HEK293 (cell line): ENCODE results near the gene PRDM7.

ENCODE experiments used
- HOXD13 ChIP-seq: sonication (generic); formaldehyde crosslinking; IDR thresholded peaks from 2 replicates; pipeline ENCODE4 v1.8.0; 2022; ENCODE audit warnings: missing genetic modification reagents, borderline replicate concordance
- KLF1 ChIP-seq: fragments of 450-650 bp; formaldehyde crosslinking; IDR thresholded peaks from 2 replicates; pipeline ENCODE4 v1.5.1; 2016; ENCODE audit warnings: missing biosample characterization, missing genetic modification characterization
- KLF8 ChIP-seq: fragments of 450-650 bp; formaldehyde crosslinking; IDR thresholded peaks from 2 replicates; pipeline ENCODE4 v1.5.1; 2016; ENCODE audit warnings: missing biosample characterization, missing genetic modification characterization
- KLF9 ChIP-seq: fragments of 450-650 bp; formaldehyde crosslinking; IDR thresholded peaks from 2 replicates; pipeline ENCODE4 v1.5.1; 2016; ENCODE audit warnings: missing biosample characterization, missing genetic modification characterization, low read depth
- WT1 ChIP-seq: fragments of 450-650 bp; formaldehyde crosslinking; IDR thresholded peaks from 2 replicates; pipeline ENCODE4 v1.5.1; 2016; ENCODE audit warnings: missing biosample characterization, missing genetic modification characterization
- YY2 ChIP-seq: fragments of 450-650 bp; formaldehyde crosslinking; IDR thresholded peaks from 2 replicates; pipeline ENCODE4 v1.5.1; 2016; ENCODE audit warnings: missing biosample characterization, missing genetic modification characterization
- ZBTB26 ChIP-seq: fragments of 450-650 bp; formaldehyde crosslinking; optimal IDR thresholded peaks from 2 replicates; pipeline ENCODE3; 2016; ENCODE audit warnings: missing biosample characterization, mild to moderate bottlenecking, missing genetic modification characterization
- ZBTB44 ChIP-seq: fragments of 450-650 bp; IDR thresholded peaks from 2 replicates; pipeline ENCODE4 v1.5.1; 2018; ENCODE audit warnings: missing biosample characterization, mild to moderate bottlenecking, missing genetic modification characterization
- ZBTB6 ChIP-seq: fragments of 450-650 bp; formaldehyde crosslinking; IDR thresholded peaks from 2 replicates; pipeline ENCODE4 v1.5.1; 2017; ENCODE audit warnings: missing biosample characterization, missing genetic modification characterization
- ZBTB8A ChIP-seq: fragments of 450-650 bp; formaldehyde crosslinking; IDR thresholded peaks from 2 replicates; pipeline ENCODE4 v1.5.1; 2016; ENCODE audit warnings: missing biosample characterization, missing genetic modification characterization
- ZNF24 ChIP-seq: fragments of 450-650 bp; formaldehyde crosslinking; IDR thresholded peaks from 2 replicates; pipeline ENCODE4 v1.5.1; 2016; ENCODE audit warnings: missing biosample characterization, missing genetic modification characterization
- ZNF341 ChIP-seq: fragments of 450-650 bp; formaldehyde crosslinking; IDR thresholded peaks from 2 replicates; pipeline ENCODE4; 2016; ENCODE audit warnings: low read depth, missing biosample characterization, missing genetic modification characterization
- ZNF404 ChIP-seq: fragments of 450-650 bp; formaldehyde crosslinking; IDR thresholded peaks from 2 replicates; pipeline ENCODE4 v1.5.1; 2017; ENCODE audit warnings: missing biosample characterization, missing genetic modification characterization
- ZNF530 ChIP-seq: fragments of 450-650 bp; formaldehyde crosslinking; IDR thresholded peaks from 2 replicates; pipeline ENCODE4 v1.5.1; 2016; ENCODE audit warnings: low read depth, missing biosample characterization, missing genetic modification characterization
- ZNF544 ChIP-seq: fragments of 450-650 bp; formaldehyde crosslinking; IDR thresholded peaks from 2 replicates; pipeline ENCODE4 v1.5.0; 2017; ENCODE audit warnings: missing biosample characterization, missing genetic modification characterization
- ZNF548 ChIP-seq: fragments of 450-650 bp; formaldehyde crosslinking; IDR thresholded peaks from 2 replicates; pipeline ENCODE4 v1.5.1; 2016; ENCODE audit warnings: missing biosample characterization, missing genetic modification characterization
- ZNF560 ChIP-seq: fragments of 450-650 bp; formaldehyde crosslinking; IDR thresholded peaks from 2 replicates; pipeline ENCODE4 v1.5.1; 2017; ENCODE audit warnings: missing biosample characterization, missing genetic modification characterization, borderline replicate concordance
- ZNF561 ChIP-seq: fragments of 450-650 bp; IDR thresholded peaks from 2 replicates; pipeline ENCODE4 v1.5.1; 2018; ENCODE audit warnings: missing biosample characterization, missing genetic modification characterization, borderline replicate concordance
- ZNF580 ChIP-seq: fragments of 450-650 bp; formaldehyde crosslinking; IDR thresholded peaks from 2 replicates; pipeline ENCODE4 v1.5.1; 2016; ENCODE audit warnings: missing biosample characterization, missing genetic modification characterization
- ZNF626 ChIP-seq: fragments of 450-650 bp; sonication (Bioruptor Pico); formaldehyde crosslinking; IDR thresholded peaks from 2 replicates; pipeline ENCODE4 v1.5.1; 2018; ENCODE audit warnings: missing biosample characterization, missing genetic modification characterization, inconsistent platforms
- ZNF670 ChIP-seq: fragments of 450-650 bp; formaldehyde crosslinking; IDR thresholded peaks from 2 replicates; pipeline ENCODE4 v1.5.1; 2016; ENCODE audit warnings: missing biosample characterization, missing genetic modification characterization, low read depth
- ZNF707 ChIP-seq: fragments of 450-650 bp; formaldehyde crosslinking; IDR thresholded peaks from 2 replicates; pipeline ENCODE4 v1.5.1; 2016; ENCODE audit warnings: missing biosample characterization, missing genetic modification characterization
- ZNF776 ChIP-seq: fragments of 450-650 bp; formaldehyde crosslinking; IDR thresholded peaks from 2 replicates; pipeline ENCODE4 v1.5.0; 2017; ENCODE audit warnings: missing biosample characterization, missing genetic modification characterization, borderline replicate concordance
- ZSCAN30 ChIP-seq: fragments of 450-650 bp; IDR thresholded peaks from 2 replicates; pipeline ENCODE4 v1.5.1; 2018; ENCODE audit warnings: missing biosample characterization, mild to moderate bottlenecking, missing genetic modification characterization, moderate library complexity
- ZXDB ChIP-seq: fragments of 450-650 bp; formaldehyde crosslinking; IDR thresholded peaks from 2 replicates; pipeline ENCODE4 v1.5.1; 2016; ENCODE audit warnings: missing biosample characterization, missing genetic modification characterization
- TF ChIP-seq, protein P1 (sequence below): fragments of 450-650 bp; formaldehyde crosslinking; IDR thresholded peaks from 2 replicates; pipeline ENCODE4 v1.5.1; 2016; ENCODE audit warnings: missing biosample characterization, missing genetic modification characterization
- TF ChIP-seq, protein P2 (sequence below): fragments of 450-650 bp; formaldehyde crosslinking; IDR thresholded peaks from 2 replicates; pipeline ENCODE4 v1.5.1; 2016; ENCODE audit warnings: missing biosample characterization, missing genetic modification characterization
- TF ChIP-seq, protein P3 (sequence below): fragments of 450-650 bp; formaldehyde crosslinking; IDR thresholded peaks from 2 replicates; pipeline ENCODE4 v1.5.1; 2016; ENCODE audit warnings: missing biosample characterization, missing genetic modification characterization, low read depth
- TF ChIP-seq, protein P4 (sequence below): fragments of 450-650 bp; formaldehyde crosslinking; IDR thresholded peaks from 2 replicates; pipeline ENCODE4 v1.5.1; 2016; ENCODE audit warnings: missing biosample characterization, missing genetic modification characterization

Gene PRDM7

DNA sequence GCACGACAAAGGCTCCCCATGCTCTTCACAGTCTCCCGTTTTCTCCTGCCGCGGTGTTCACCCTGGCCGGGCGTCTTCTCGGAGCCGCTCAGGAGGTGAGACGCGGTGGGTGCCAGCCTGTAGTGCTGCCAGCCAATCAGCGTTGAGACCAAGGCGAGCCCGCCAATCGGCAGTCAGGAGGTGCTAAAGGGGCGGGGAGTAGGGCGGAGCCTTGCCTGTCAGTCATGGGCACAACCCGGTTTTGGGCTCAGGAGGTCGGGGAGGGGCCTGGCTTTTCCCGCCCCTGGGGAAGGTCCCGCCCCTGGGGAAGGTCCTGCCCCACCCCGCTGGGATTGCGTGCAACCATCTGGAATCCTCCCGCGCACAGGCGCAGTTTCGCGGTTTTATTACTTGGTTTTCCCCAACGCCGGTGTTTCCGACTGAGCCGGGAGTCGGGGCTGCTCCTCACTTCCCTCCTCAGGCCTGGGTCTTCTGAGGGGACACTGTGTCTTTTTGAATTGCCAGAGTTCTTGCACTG lies at the start of gene PRDM7 (continued):
- TF ChIP-seq ZNF580 (tag by site-specific recombination) = peak; percentile 51; the same call in 1 of the 2 replicates
- no peak for TF ChIP-seq YY2
- TF ChIP-seq KLF9 = peak; percentile 65; the same call in 1 of the 2 replicates
- TF ChIP-seq, protein P1, sequence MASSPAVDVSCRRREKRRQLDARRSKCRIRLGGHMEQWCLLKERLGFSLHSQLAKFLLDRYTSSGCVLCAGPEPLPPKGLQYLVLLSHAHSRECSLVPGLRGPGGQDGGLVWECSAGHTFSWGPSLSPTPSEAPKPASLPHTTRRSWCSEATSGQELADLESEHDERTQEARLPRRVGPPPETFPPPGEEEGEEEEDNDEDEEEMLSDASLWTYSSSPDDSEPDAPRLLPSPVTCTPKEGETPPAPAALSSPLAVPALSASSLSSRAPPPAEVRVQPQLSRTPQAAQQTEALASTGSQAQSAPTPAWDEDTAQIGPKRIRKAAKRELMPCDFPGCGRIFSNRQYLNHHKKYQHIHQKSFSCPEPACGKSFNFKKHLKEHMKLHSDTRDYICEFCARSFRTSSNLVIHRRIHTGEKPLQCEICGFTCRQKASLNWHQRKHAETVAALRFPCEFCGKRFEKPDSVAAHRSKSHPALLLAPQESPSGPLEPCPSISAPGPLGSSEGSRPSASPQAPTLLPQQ (tag by site-specific recombination) = no peak
- TF ChIP-seq ZBTB8A (tag by site-specific recombination) = peak; percentile 84
- TF ChIP-seq, protein P2, sequence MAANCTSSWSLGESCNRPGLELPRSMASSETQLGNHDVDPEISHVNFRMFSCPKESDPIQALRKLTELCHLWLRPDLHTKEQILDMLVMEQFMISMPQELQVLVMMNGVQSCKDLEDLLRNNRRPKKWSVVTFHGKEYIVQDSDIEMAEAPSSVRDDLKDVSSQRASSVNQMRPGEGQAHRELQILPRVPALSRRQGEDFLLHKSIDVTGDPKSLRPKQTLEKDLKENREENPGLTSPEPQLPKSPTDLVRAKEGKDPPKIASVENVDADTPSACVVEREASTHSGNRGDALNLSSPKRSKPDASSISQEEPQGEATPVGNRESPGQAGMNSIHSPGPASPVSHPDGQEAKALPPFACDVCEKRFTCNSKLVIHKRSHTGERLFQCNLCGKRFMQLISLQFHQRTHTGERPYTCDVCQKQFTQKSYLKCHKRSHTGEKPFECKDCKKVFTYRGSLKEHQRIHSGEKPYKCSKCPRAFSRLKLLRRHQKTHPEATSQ (tag by site-specific recombination) = no peak
- TF ChIP-seq ZNF341 (tag by site-specific recombination) = peak; percentile 69
- TF ChIP-seq, protein P3, sequence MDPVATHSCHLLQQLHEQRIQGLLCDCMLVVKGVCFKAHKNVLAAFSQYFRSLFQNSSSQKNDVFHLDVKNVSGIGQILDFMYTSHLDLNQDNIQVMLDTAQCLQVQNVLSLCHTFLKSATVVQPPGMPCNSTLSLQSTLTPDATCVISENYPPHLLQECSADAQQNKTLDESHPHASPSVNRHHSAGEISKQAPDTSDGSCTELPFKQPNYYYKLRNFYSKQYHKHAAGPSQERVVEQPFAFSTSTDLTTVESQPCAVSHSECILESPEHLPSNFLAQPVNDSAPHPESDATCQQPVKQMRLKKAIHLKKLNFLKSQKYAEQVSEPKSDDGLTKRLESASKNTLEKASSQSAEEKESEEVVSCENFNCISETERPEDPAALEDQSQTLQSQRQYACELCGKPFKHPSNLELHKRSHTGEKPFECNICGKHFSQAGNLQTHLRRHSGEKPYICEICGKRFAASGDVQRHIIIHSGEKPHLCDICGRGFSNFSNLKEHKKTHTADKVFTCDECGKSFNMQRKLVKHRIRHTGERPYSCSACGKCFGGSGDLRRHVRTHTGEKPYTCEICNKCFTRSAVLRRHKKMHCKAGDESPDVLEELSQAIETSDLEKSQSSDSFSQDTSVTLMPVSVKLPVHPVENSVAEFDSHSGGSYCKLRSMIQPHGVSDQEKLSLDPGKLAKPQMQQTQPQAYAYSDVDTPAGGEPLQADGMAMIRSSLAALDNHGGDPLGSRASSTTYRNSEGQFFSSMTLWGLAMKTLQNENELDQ (tag by site-specific recombination) = no peak
- TF ChIP-seq HOXD13 (CRISPR knock-in tag) = no peak
- TF ChIP-seq WT1 (tag by site-specific recombination) = no peak
- peak; percentile 80 for TF ChIP-seq KLF1 (tag by site-specific recombination)
- TF ChIP-seq ZSCAN30 = no peak
- TF ChIP-seq ZNF670 (tag by site-specific recombination) = no peak
- no peak for TF ChIP-seq ZNF544
- no peak for TF ChIP-seq ZNF24 (tag by site-specific recombination)
- TF ChIP-seq ZNF626 (tag by site-specific recombination) = no peak
- TF ChIP-seq ZNF561 (tag by site-specific recombination) = no peak
- no peak for TF ChIP-seq ZNF707 (tag by site-specific recombination)
- TF ChIP-seq ZBTB44 = no peak
- TF ChIP-seq ZNF548 (tag by site-specific recombination) = no peak
- TF ChIP-seq ZXDB = peak; percentile 52
- peak; percentile 80 for TF ChIP-seq KLF8 (tag by site-specific recombination)
- no peak for TF ChIP-seq ZNF560
- no peak for TF ChIP-seq ZNF404 (tag by site-specific recombination)
- no peak for TF ChIP-seq ZNF530 (tag by site-specific recombination)
- TF ChIP-seq, protein P4, sequence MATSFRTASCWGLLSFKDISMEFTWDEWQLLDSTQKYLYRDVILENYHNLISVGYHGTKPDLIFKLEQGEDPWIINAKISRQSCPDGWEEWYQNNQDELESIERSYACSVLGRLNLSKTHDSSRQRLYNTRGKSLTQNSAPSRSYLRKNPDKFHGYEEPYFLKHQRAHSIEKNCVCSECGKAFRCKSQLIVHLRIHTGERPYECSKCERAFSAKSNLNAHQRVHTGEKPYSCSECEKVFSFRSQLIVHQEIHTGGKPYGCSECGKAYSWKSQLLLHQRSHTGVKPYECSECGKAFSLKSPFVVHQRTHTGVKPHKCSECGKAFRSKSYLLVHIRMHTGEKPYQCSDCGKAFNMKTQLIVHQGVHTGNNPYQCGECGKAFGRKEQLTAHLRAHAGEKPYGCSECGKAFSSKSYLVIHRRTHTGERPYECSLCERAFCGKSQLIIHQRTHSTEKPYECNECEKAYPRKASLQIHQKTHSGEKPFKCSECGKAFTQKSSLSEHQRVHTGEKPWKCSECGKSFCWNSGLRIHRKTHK (tag by site-specific recombination) = no peak
- TF ChIP-seq ZBTB26 (tag by site-specific recombination) = peak; percentile 25
- TF ChIP-seq ZBTB6 (tag by site-specific recombination) = no peak
- TF ChIP-seq ZNF776 = no peak
